ENCODE measurements around the gene DCST1.
"Not testable (repeated sequence)": the region's sequence is repeated elsewhere in the genome, so short reads cannot be mapped to it uniquely, and the experiment has no call there.

Gene DCST1

GRCh38 chr1:154995301-154995983 is 38.2 kb upstream of the DCST1 start:
- not testable (repeated sequence) for H3K4me3 ChIP-seq (ENCODE audit: low read length); H3K27me3 ChIP-seq (ENCODE audit: control insufficient read depth, insufficient read depth, low read length); H3K9ac ChIP-seq (ENCODE audit: low read depth, low read length); H3K9me3 ChIP-seq (replicated peaks; ENCODE audit: low read length); H3K4me2 ChIP-seq (ENCODE audit: low read length); H3K36me3 ChIP-seq (ENCODE audit: insufficient read depth, low read length)
- peaks cover 12% of the 10 kb centered on the region for H3K4me1 ChIP-seq (ENCODE audit: control insufficient read depth, insufficient read depth, low read length)

GRCh38 chr1:154996966-154997701 is 36.5 kb upstream of the DCST1 start:
- Histone ChIP-seq H3K27me3 (ENCODE audit: control insufficient read depth, insufficient read depth, low read length) (no peaks in the 10 kb centered on the region), H3K4me3 (ENCODE audit: low read length) (no peak overlapping the region), H3K36me3 (ENCODE audit: insufficient read depth, low read length) (no peaks in the 10 kb centered on the region), H3K4me2 (ENCODE audit: low read length) (no peak overlapping the region), H3K9ac (ENCODE audit: low read depth, low read length) (no peak overlapping the region), H3K4me1 (ENCODE audit: control insufficient read depth, insufficient read depth, low read length) (peaks cover 17% of the 10 kb centered on the region), H3K9me3 (replicated peaks; ENCODE audit: low read length) (no peaks in the 10 kb centered on the region)

GRCh38 chr1:154998201-154998780 is 35.3 kb upstream of the DCST1 start:
- H3K9me3 ChIP-seq (replicated peaks; ENCODE audit: low read length), result no peaks in the 10 kb centered on the region
- no peak overlapping the region for H3K9ac ChIP-seq (ENCODE audit: low read depth, low read length)
- H3K27me3 ChIP-seq (ENCODE audit: control insufficient read depth, insufficient read depth, low read length), result no peaks in the 10 kb centered on the region
- no peak overlapping the region for H3K4me2 ChIP-seq (ENCODE audit: low read length)
- no peaks in the 10 kb centered on the region for H3K36me3 ChIP-seq (ENCODE audit: insufficient read depth, low read length)
- no peak overlapping the region for H3K4me3 ChIP-seq (ENCODE audit: low read length)
- H3K4me1 ChIP-seq (ENCODE audit: control insufficient read depth, insufficient read depth, low read length), result peaks cover 12% of the 10 kb centered on the region

GRCh38 chr1:154998818-154999570 is 34.6 kb upstream of the DCST1 start:
- no peak overlapping the region for H3K9ac ChIP-seq (ENCODE audit: low read depth, low read length)
- H3K36me3 ChIP-seq (ENCODE audit: insufficient read depth, low read length), result no peaks in the 10 kb centered on the region
- H3K4me3 ChIP-seq (ENCODE audit: low read length), result peak overlapping the region; percentile 50

DNA sequence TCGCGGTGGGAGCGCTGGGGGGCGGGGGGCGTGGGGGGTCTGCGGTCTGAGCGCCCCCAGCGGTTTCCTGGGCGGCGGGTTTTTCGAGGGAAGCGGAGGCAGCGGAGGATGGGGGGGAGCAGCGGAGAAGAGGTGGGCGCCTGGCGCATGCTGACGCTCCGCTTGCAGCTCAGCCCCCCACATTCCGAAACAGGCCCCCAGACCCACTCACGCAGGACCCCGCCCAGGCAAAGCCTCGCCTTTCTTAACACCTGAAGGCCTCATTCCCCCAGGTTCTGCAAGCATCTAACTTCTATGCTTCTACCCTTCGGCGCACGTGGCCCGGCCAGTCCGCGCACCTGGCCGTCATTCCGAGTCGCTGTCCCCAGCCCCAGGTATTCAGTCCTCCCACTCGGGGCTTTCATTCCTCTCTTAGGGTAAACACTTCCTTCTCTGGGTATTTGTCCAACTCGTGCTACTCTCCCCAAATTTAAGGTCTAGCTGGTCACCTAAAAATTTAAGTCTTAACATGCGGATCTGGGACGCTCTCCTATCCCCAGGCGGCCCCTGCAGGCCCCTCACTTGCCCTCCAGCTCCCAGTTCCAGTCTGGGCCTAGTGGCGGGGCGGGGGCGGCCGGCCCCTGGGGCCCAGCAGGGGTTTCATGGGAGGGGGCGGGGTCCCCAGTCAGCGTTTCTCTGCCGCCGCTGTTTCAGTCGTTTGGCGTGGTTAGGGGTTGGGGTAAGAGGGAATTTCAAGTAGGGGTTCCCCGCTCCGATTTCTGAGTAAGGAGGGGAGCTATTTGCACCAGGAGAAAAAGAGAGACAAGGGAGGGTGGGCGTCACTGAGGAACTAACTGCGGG is 33.8 kb upstream of the DCST1 start:
- Histone ChIP-seq H3K4me2 (ENCODE audit: low read length) (peak overlapping the region; percentile 95), H3K4me1 (ENCODE audit: control insufficient read depth, insufficient read depth, low read length) (peaks cover 21% of the 10 kb centered on the region), H3K36me3 (ENCODE audit: insufficient read depth, low read length) (no peaks in the 10 kb centered on the region), H3K9ac (ENCODE audit: low read depth, low read length) (peak overlapping the region; percentile 62), H3K9me3 (replicated peaks; ENCODE audit: low read length) (no peaks in the 10 kb centered on the region), H3K27me3 (ENCODE audit: control insufficient read depth, insufficient read depth, low read length) (no peaks in the 10 kb centered on the region), H3K4me3 (ENCODE audit: low read length) (peak overlapping the region; percentile 75)

More at GRCh38 chr1:154998818-154999570, 34.6 kb upstream of the DCST1 start:
- Histone ChIP-seq H3K27me3 (ENCODE audit: control insufficient read depth, insufficient read depth, low read length) (no peaks in the 10 kb centered on the region), H3K4me2 (ENCODE audit: low read length) (peak overlapping the region; percentile 95), H3K9me3 (replicated peaks; ENCODE audit: low read length) (no peaks in the 10 kb centered on the region), H3K4me1 (ENCODE audit: control insufficient read depth, insufficient read depth, low read length) (peaks cover 13% of the 10 kb centered on the region)

DNA sequence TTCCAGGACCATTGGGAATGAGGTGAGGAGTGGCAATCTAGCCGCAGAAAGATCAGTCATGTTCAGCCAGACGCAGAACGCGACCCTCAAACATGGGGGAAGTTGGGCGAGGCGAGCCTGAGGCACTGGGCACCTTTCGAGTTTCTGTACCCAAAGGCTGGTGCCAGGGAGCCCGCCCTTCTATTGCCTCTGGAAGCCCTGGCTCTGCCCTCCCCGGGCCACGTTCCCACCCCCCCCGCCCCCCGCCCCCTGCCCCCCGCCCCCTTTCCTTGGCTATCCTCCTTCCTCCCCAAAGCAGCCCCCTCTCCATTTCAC is 33.3 kb upstream of the DCST1 start:
- Histone ChIP-seq H3K4me3 (ENCODE audit: low read length) (peak overlapping the region; percentile 75), H3K9ac (ENCODE audit: low read depth, low read length) (peak overlapping the region; percentile 76), H3K4me2 (ENCODE audit: low read length) (peak overlapping the region; percentile 95), H3K27me3 (ENCODE audit: control insufficient read depth, insufficient read depth, low read length) (no peaks in the 10 kb centered on the region), H3K36me3 (ENCODE audit: insufficient read depth, low read length) (no peaks in the 10 kb centered on the region), H3K4me1 (ENCODE audit: control insufficient read depth, insufficient read depth, low read length) (peaks cover 26% of the 10 kb centered on the region), H3K9me3 (replicated peaks; ENCODE audit: low read length) (no peaks in the 10 kb centered on the region)

DNA sequence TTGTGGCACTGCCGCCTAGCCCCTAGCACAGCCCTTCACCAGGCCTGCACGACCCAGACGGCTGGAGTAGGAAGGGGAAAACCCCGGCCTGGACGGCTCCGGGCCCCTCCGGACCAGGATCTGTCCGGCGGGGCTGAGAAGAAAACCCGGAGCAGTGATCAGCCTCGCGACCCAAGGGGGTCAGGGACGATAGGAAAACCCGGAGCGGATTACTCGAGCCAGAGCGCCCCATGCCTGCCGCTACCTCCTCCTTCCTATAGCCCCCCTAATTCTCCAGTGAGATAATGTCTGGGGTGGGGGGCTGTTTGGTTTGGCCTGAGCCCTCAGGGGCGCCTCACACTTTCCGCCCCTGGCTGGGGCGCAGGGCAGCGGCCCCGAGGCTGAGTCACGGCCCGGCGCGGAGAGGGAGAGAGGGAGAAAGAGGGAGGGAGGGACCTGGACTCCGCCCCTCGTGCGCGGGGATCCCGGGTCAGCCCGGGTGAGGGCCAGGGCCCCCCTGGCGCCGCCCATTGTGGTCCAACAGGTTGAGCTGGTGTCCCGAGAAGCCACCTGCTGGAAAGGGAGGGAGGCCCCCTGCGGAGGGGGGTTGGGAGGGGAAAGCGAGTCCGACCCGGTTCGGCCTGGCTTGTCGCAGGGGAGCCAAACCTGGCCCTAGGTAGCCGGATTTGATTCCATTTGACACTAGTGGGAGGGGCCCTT is 32.7 kb upstream of the DCST1 start:
- Histone ChIP-seq H3K9me3 (replicated peaks; ENCODE audit: low read length) (no peaks in the 10 kb centered on the region), H3K9ac (ENCODE audit: low read depth, low read length) (peak overlapping the region; percentile 76), H3K4me2 (ENCODE audit: low read length) (peak overlapping the region; percentile 95), H3K27me3 (ENCODE audit: control insufficient read depth, insufficient read depth, low read length) (no peaks in the 10 kb centered on the region), H3K4me3 (ENCODE audit: low read length) (peak overlapping the region; percentile 75), H3K36me3 (ENCODE audit: insufficient read depth, low read length) (peaks cover 2% of the 10 kb centered on the region), H3K4me1 (ENCODE audit: control insufficient read depth, insufficient read depth, low read length) (peaks cover 31% of the 10 kb centered on the region)

- H3K4me2 ChIP-seq (ENCODE audit: low read length), result peak overlapping the region; percentile 95
- H3K9ac ChIP-seq (ENCODE audit: low read depth, low read length), result peak overlapping the region; percentile 76
- peaks cover 7% of the 10 kb centered on the region for H3K36me3 ChIP-seq (ENCODE audit: insufficient read depth, low read length)
- peak overlapping the region; percentile 75 for H3K4me3 ChIP-seq (ENCODE audit: low read length)
- H3K9me3 ChIP-seq (replicated peaks; ENCODE audit: low read length), result no peaks in the 10 kb centered on the region
- H3K27me3 ChIP-seq (ENCODE audit: control insufficient read depth, insufficient read depth, low read length), result no peaks in the 10 kb centered on the region
- peaks cover 36% of the 10 kb centered on the region for H3K4me1 ChIP-seq (ENCODE audit: control insufficient read depth, insufficient read depth, low read length)
Measured at GRCh38 chr1:155001425-155001674, 32.3 kb upstream of the DCST1 start.

DNA sequence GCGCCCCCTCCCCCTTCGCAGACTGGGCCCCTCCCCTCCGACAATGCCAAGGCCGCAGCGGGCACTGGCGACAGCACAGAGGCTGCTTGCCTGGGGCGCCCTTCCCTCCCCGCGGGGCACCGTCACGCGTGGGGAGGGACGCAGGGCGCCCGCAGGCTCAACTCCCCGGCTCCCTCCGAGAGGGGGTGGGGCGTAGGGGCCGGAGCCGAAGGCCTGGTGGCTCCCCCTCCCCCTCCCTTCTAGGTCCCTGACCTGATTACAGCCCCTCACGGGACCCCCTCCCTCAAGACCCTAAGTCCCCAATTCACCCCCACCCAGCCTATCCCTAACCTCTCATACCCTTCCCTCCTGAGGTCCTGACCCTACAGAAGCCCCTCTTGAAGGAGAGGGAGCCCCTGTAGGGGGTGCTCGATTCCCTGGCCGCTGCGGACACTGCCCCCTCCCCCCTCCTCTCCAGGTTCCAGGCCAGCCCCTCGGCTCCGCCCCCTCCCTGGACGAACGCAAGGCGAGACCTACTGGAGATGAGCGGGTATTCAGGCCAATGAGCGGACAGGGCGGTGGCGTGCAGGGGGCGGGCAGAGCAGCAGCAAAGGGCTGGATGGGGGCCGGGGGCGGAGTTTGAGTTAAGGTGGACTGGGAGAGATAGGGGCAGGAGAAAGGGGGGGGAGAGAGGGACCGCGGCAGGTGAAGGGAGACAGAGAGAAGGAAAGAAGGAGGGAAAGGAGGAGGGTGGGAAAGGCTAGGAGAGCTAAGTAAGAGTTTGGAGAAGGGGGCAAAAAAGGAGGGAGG is 31.8 kb upstream of the DCST1 start:
- peaks cover 11% of the 10 kb centered on the region for H3K36me3 ChIP-seq (ENCODE audit: insufficient read depth, low read length)
- H3K4me3 ChIP-seq (ENCODE audit: low read length), result peak overlapping the region; percentile 85
- peak overlapping the region; percentile 95 for H3K4me2 ChIP-seq (ENCODE audit: low read length)
- H3K27me3 ChIP-seq (ENCODE audit: control insufficient read depth, insufficient read depth, low read length), result no peaks in the 10 kb centered on the region
- H3K9ac ChIP-seq (ENCODE audit: low read depth, low read length), result peak overlapping the region; percentile 76
- peaks cover 41% of the 10 kb centered on the region for H3K4me1 ChIP-seq (ENCODE audit: control insufficient read depth, insufficient read depth, low read length)
- no peaks in the 10 kb centered on the region for H3K9me3 ChIP-seq (replicated peaks; ENCODE audit: low read length)

Measured in skeletal muscle satellite cell (primary cell).